Cardiac muscle cell (in vitro differentiated cells and primary cell): ENCODE measurements around the gene ROCK2. TPM values are rescaled to one million over a fixed set of nuclear protein-coding genes. Genes with fewer than 3 reads are reported as not detected.
A peak's percentile ranks its signal among the peaks of the same experiment; 100 is the strongest.

Experiments used
- DNase-seq, 2 donors: peaks; one replicate each; pipeline versions ENCODE4 v3.0.0 to v3.0.0-alpha.2; 2010 to 2017; ENCODE audit warnings: low read depth in 1 of 2, low spot score in 1 of 2
- H3K27ac ChIP-seq: fragments of 200-600 bp; sonication (generic); 2 replicates; pipeline ENCODE4 v1.5.1; 2016
- H3K27me3 ChIP-seq: fragments of 200-600 bp; sonication (generic); 2 replicates; pipeline ENCODE4 v1.6.0; 2016; ENCODE audit warnings: control low read depth
- H3K36me3 ChIP-seq: fragments of 200-600 bp; sonication (generic); 2 replicates; pipeline ENCODE4 v1.5.1; 2016; ENCODE audit warnings: control low read depth
- H3K4me1 ChIP-seq: fragments of 200-600 bp; sonication (generic); 2 replicates; pipeline ENCODE4 v1.8.1; 2017; ENCODE audit warnings: low read depth, mild to moderate bottlenecking, mixed run types
- H3K4me3 ChIP-seq: fragments of 200-600 bp; sonication (generic); 2 replicates; pipeline ENCODE4 v1.5.1; 2016; ENCODE audit warnings: mild to moderate bottlenecking
- H3K9me3 ChIP-seq: fragments of 200-600 bp; sonication (generic); 2 replicates; pipeline ENCODE4 v1.5.1; 2017; ENCODE audit warnings: low read depth, mild to moderate bottlenecking, control low read depth
- polyA plus RNA-seq: library from polyadenylated mRNA; unstranded; fragments of >200 nt; fragmentation: Nextera tagmentation; extraction: Ambion mirVana; gene quantifications from 2 replicates; pipeline ENCODE4 v1.2.1, GENCODE V29; 2016
- total RNA-seq: library from RNA; depleted of rRNA; stranded (reverse); fragments of >200 nt; gene quantifications from 2 replicates; pipeline ENCODE4 v1.2.3, GENCODE V29; 2016
- TF ChIP-seq, protein P1 (sequence below): IDR thresholded peaks from 2 replicates; pipeline ENCODE4 v1.5.1; 2012; ENCODE audit warnings: low read depth, mild to moderate bottlenecking, low read length

ROCK2 gene
- total and polyA plus RNA-seq, 2 experiments from 2014 or later = 18.9 to 31.7 TPM

DNA sequence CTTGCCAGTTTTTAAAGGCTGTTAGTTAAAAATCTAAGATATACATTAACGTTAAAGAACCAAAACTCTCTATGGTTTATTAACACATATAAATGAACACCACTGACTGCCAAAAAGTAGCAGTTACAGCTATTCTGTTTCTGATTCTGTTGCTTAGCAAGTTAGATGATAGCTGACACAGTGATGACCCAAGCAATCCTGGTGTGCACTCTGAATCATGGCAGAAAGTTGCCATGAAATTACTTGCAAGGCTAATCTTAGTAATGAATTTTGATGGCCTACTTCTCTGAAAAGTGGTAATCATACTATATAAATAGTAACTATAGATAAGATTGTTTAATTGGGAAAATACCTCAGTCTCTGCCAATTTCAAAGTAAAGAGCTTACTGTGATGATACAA is 57.7 kb downstream of the ROCK2 start:
- peak in 1 of 2 donors; percentile 45 for DNase-seq
- no peak overlapping the region for H3K27ac ChIP-seq
- H3K9me3 ChIP-seq = no peaks in the 10 kb centered on the region
- H3K27me3 ChIP-seq = no peaks in the 10 kb centered on the region
- H3K4me1 ChIP-seq = no peaks in the 10 kb centered on the region
- TF ChIP-seq, protein P1, sequence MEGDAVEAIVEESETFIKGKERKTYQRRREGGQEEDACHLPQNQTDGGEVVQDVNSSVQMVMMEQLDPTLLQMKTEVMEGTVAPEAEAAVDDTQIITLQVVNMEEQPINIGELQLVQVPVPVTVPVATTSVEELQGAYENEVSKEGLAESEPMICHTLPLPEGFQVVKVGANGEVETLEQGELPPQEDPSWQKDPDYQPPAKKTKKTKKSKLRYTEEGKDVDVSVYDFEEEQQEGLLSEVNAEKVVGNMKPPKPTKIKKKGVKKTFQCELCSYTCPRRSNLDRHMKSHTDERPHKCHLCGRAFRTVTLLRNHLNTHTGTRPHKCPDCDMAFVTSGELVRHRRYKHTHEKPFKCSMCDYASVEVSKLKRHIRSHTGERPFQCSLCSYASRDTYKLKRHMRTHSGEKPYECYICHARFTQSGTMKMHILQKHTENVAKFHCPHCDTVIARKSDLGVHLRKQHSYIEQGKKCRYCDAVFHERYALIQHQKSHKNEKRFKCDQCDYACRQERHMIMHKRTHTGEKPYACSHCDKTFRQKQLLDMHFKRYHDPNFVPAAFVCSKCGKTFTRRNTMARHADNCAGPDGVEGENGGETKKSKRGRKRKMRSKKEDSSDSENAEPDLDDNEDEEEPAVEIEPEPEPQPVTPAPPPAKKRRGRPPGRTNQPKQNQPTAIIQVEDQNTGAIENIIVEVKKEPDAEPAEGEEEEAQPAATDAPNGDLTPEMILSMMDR = no peak
- H3K36me3 ChIP-seq = peaks cover 14% of the 10 kb centered on the region
- H3K4me3 ChIP-seq = no peak overlapping the region

DNA sequence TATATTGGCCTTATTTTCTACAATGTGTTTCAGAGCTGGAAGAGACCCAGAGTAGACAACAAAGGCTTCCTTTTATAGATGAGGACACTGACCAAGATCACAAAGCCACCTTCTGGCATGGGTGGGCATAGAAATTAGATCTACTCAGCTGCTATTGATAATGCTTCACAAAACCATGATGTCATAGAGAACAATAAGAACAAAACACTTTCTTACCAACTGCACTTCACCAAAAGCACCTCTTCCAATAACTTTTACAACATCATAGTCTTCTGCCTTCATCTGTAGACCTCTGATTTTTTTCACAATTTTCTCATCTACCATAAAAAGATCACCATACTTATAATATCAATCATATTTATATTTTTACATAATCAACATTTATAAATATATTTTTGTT is 58.1 kb downstream of the ROCK2 start:
- Histone ChIP-seq H3K9me3 (no peaks in the 10 kb centered on the region), H3K36me3 (peaks cover 14% of the 10 kb centered on the region), H3K27me3 (no peaks in the 10 kb centered on the region), H3K27ac (no peak overlapping the region), H3K4me3 (no peak overlapping the region), H3K4me1 (no peaks in the 10 kb centered on the region)
- TF ChIP-seq, protein P1 = no peak
- DNase-seq = no peak

DNA sequence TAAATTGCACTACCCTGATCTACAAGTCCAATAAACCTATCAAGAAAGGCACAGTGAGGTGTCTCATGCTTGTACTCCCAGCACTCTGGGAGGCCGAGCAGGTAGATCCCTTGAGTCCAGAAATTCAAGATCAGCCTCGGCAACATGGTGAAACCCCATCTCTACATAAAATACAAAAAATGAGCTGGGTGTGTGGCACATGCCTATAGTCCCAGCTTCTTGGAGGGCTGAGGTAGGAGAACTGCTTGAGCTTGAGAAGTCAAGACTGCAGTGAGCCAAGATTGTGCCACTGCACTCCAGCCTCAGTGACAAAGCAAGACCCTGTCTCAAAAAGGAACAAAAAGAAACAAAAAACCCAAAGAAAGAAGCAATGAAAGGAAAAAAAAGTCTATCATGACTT is 58.9 kb downstream of the ROCK2 start:
- Histone ChIP-seq H3K27me3 (no peaks in the 10 kb centered on the region), H3K4me3 (no peak overlapping the region), H3K36me3 (peaks cover 14% of the 10 kb centered on the region), H3K9me3 (no peaks in the 10 kb centered on the region), H3K27ac (no peak overlapping the region), H3K4me1 (no peaks in the 10 kb centered on the region)
- TF ChIP-seq, protein P1 = no peak
- DNase-seq = no peak

DNA sequence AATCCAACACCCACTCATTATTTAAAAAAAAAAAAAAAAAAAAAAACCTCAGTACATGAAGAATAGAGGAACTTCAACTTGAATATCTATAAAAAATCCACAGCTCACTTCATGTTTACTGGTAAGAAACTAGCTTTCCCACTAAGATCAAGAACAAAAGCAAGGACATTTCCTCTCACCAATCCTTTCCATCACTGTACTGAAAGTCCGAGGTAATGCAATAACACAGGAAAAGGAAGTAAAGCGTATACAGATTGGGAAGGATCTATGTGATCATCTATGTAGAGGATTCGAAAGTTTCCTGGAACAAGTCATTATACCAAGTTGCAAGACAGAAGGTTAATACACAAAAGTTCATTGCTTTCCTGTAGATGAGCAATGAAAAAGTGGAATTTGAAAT is 63.2 kb downstream of the ROCK2 start:
- Histone ChIP-seq H3K36me3 (peaks cover 14% of the 10 kb centered on the region), H3K9me3 (no peaks in the 10 kb centered on the region), H3K4me3 (no peak overlapping the region), H3K4me1 (no peaks in the 10 kb centered on the region), H3K27me3 (no peaks in the 10 kb centered on the region), H3K27ac (no peak overlapping the region)
- no peak for DNase-seq
- TF ChIP-seq, protein P1 = no peak

DNA sequence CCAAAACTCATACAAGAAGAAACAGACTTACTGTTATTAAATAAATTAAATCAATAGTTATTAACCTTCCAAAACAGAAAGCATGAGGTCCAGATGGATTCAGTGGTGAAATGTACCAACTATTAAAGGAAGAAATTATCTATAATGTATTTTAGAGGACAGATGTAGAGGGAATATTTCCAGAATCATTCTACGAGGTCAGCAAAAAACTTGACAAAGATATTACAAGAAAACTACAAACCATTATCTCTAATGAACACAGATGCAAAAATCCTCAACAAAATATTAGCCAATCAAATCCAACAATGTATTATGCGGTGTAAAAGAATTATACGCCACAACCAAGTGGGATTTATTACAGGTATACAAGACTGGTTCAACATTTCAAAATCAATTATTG is 63.7 kb downstream of the ROCK2 start:
- no peak overlapping the region for H3K27ac ChIP-seq
- TF ChIP-seq, protein P1 = no peak
- no peaks in the 10 kb centered on the region for H3K4me1 ChIP-seq
- DNase-seq = no peak
- no peaks in the 10 kb centered on the region for H3K27me3 ChIP-seq
- H3K36me3 ChIP-seq = peaks cover 12% of the 10 kb centered on the region
- no peak overlapping the region for H3K4me3 ChIP-seq
- no peaks in the 10 kb centered on the region for H3K9me3 ChIP-seq

DNA sequence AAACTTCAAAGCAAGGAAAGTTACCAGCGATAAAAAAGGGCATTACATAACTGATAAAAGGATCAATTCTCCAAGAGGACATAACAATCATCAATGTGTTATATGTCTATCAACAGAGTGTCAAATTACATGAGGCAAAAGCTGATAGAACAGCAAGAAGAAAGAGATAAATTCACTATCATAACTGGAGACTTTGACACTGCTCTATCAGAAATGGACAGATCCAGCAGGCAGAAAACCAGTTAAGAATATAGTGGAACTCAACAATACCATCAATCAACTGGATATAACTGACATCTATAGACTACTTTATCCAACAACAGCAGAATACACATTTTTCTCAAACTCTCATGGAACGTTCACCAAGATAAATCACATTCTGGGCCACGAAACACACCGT is 65.0 kb downstream of the ROCK2 start:
- Histone ChIP-seq H3K27me3 (no peaks in the 10 kb centered on the region), H3K36me3 (peaks cover 4% of the 10 kb centered on the region), H3K4me1 (no peaks in the 10 kb centered on the region), H3K4me3 (no peak overlapping the region), H3K9me3 (no peaks in the 10 kb centered on the region), H3K27ac (no peak overlapping the region)
- TF ChIP-seq, protein P1 = no peak
- no peak for DNase-seq
